Measurements from ENCODE around the gene C2CD4D.

- TF ChIP-seq CTCF (IDR thresholded peaks at IDR 0.05; ENCODE audit: borderline replicate concordance, extremely low read depth, low read length, poor library complexity, severe bottlenecking) (no peak), EZH2 (IDR thresholded peaks at IDR 0.05; ENCODE audit: borderline replicate concordance, low read depth, low read length, severe bottlenecking) (no peak)
These were observed 573 bp downstream of the C2CD4D start for GRCh38 chr1:151839082-151839412.

Measured in DND-41 (cell line).